Lower leg skin (tissue), 4 donors: Measurements from ENCODE around the gene ROR2. TPM values are rescaled to one million over a fixed set of nuclear protein-coding genes. Genes with fewer than 3 reads are reported as not detected.
A peak's percentile ranks its signal among the peaks of the same experiment; 100 is the strongest.

ENCODE experiments used
- DNase-seq, 2 donors: peaks; one replicate each; pipeline ENCODE4 v3.0.0-alpha.2; 2019; ENCODE audit warnings: low spot score in 2 of 2
- H3K4me3 ChIP-seq: fragments of 200-600 bp; sonication (generic); 2 replicates; pipeline ENCODE4 v1.5.1; 2017; ENCODE audit warnings: mild to moderate bottlenecking, low read depth; ENCODE audit not compliant: poor library complexity, severe bottlenecking
- POLR2A ChIP-seq, 2 donors: fragments of 450-650 bp; IDR thresholded peaks; one replicate each; pipeline ENCODE4 v1.6.1; 2016 to 2017; ENCODE audit warnings: antibody characterized with exemption in 2 of 2, mild to moderate bottlenecking in 1 of 2, moderate library complexity in 1 of 2
- WGBS, 2 donors: methylation state at CpG; one replicate each; pipeline ENCODE4 v1.1.5; 2018; 5-methylcytosine and 5-hydroxymethylcytosine counted together
- intact Hi-C: fragments of 100-400 bp; cut with DNase I; formaldehyde crosslinking; loops from one replicate; pipeline ENCODE4 v1.15.0; 2023; ENCODE audit warnings: low total_unique reads
- total RNA-seq, 4 donors: library from RNA; depleted of rRNA; stranded (reverse); fragments of >200 nt; gene quantifications; one replicate each; pipeline ENCODE4 v1.1.0, GENCODE V29; 2016
- TF ChIP-seq, protein P1 (sequence below), 3 donors: fragments of 450-650 bp; IDR thresholded peaks; one replicate each; pipeline ENCODE4 v1.5.1; 2016; ENCODE audit warnings: antibody characterized with exemption in 3 of 3, mild to moderate bottlenecking in 3 of 3, moderate library complexity in 2 of 3

ROR2 gene
- total RNA-seq, 4 donors from 2014 or later = 2.3 to 8.7 (median 5.8) TPM

DNA sequence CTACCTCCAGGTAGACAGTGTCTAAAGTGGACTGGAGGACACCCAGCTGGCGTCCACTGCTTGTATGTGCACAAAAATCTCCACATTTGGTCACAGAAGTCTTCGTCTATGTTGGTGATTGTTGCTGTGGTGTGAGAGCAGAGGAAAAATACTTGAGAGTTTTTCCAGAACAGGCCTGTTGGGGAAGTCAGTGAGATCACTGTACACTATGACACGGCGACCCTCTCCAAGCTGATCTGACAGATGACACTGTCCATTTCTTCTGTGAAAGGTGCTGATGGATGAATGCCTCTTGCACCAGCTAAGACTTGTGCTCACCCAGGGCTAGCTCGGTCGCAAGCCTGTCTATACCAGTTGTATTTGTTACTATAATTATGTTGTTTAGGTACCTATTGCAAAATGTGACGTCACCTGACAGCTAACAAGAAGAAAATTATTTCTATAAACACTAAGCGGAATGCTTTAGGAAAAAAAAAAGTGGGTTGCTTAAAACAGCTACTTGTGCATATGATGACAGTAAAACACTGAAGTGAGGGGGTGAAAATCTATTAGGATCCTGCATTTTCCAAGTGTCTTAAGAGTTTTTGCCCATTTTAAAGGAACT lies 142.3 kb downstream of the ROR2 start:
- H3K4me3 ChIP-seq = no peak overlapping the region
- 83 to 87% methylated on average over 8 of the region's 8 CpGs for WGBS, 2 donors
- peak in 1 of 2 donors; percentile 54 for DNase-seq
- intact Hi-C loops = no loop called here
- TF ChIP-seq, protein P1, sequence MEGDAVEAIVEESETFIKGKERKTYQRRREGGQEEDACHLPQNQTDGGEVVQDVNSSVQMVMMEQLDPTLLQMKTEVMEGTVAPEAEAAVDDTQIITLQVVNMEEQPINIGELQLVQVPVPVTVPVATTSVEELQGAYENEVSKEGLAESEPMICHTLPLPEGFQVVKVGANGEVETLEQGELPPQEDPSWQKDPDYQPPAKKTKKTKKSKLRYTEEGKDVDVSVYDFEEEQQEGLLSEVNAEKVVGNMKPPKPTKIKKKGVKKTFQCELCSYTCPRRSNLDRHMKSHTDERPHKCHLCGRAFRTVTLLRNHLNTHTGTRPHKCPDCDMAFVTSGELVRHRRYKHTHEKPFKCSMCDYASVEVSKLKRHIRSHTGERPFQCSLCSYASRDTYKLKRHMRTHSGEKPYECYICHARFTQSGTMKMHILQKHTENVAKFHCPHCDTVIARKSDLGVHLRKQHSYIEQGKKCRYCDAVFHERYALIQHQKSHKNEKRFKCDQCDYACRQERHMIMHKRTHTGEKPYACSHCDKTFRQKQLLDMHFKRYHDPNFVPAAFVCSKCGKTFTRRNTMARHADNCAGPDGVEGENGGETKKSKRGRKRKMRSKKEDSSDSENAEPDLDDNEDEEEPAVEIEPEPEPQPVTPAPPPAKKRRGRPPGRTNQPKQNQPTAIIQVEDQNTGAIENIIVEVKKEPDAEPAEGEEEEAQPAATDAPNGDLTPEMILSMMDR (IDR thresholded peaks at IDR 0.05) = no peak
- no peak for TF ChIP-seq POLR2A (IDR thresholded peaks at IDR 0.05)

GRCh38 chr9:91805031-91805430 lies 145.0 kb downstream of the ROR2 start:
- peak in 1 of 2 donors; percentile 63 for DNase-seq
- H3K4me3 ChIP-seq = no peak overlapping the region
- TF ChIP-seq, protein P1 (IDR thresholded peaks at IDR 0.05) = no peak
- TF ChIP-seq POLR2A (IDR thresholded peaks at IDR 0.05) = no peak
- intact Hi-C loops = no loop called here
- 70 to 73% methylated on average over 5 of the region's 5 CpGs for WGBS, 2 donors

DNA sequence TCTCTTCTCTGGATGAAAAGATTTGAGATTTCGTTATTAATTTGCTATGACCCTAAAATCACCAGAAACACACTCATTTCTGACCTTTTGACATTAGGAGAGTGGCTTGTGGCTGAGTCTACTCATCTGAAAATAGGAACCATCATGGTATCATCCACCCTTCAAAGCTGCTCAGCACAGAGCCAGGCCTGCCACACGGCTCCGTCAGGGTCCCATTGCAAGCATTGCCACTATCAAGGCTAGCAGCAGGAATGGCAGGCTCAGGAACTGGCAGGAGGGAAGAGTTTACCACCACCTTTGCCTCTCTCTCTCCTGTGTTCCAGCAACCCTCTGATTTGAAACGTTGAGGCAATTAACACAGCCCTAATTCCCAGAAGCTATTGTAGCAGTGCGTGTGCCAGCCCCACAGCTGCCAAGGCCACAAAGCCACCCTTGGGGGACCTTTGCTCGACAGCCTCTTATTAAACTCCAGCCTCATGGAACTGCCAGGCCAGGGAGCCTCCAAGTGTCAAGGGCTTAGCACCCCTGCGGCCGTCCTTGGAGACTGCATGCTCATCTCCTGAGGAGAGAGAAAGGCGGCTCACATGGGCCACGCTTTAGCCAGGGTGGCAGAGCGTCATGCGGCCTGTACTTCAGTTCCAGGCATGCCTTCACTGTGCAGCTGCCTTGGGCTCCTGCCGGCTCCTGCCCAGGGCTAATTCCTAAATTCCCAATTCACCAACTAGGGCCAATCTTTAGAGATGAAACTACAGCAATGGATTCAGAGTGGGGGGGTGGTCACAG lies 145.9 kb downstream of the ROR2 start:
- DNase-seq = peak in 1 of 2 donors; percentile 73
- no peak for TF ChIP-seq POLR2A (IDR thresholded peaks at IDR 0.05)
- TF ChIP-seq, protein P1 (IDR thresholded peaks at IDR 0.05) = no peak
- 62% methylated on average over 13 of the region's 13 CpGs for WGBS, 2 donors
- no peak overlapping the region for H3K4me3 ChIP-seq
- intact Hi-C loops = no loop called here

DNA sequence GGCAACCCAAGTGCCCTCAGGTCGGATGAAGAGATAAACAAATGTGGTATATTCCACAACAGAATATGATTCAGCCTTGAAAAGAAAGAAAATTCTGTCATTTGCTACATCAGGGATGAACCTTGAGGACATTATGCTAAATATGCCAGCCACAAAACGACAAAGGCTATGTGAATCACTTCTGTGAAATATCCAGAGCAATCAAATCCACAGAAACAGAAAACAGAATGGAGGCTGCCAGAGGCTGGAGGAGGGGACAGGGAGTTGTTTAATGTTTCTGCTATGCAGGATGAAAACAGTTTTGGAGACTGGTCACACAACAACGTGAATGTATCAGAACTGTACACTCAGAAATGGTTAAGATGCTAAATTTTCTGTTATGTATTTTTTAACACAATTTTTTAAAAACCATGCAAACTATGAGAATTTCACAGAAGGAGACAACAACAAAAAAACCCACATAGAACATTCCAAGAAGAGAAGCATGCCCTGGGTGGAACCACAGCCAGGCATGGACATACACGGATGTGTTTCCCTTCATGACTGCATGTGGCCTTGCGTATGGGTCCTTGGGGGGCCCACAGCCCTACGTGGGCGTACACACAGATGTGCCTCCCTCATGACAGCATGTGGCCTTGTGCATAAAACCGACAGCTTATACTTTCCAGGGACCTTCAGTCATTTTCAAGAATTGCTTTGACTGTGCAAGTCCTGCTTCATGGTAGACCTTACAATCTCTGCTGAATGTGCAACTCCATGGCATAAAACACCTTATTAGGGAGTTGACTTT lies 146.7 kb downstream of the ROR2 start:
- 50 to 59% methylated on average over 8 of the region's 8 CpGs for WGBS, 2 donors
- H3K4me3 ChIP-seq = no peak overlapping the region
- DNase-seq = peak in 1 of 2 donors; percentile 53
- intact Hi-C loops = no loop called here
- TF ChIP-seq, protein P1 (IDR thresholded peaks at IDR 0.05) = no peak
- TF ChIP-seq POLR2A (IDR thresholded peaks at IDR 0.05) = no peak

DNA sequence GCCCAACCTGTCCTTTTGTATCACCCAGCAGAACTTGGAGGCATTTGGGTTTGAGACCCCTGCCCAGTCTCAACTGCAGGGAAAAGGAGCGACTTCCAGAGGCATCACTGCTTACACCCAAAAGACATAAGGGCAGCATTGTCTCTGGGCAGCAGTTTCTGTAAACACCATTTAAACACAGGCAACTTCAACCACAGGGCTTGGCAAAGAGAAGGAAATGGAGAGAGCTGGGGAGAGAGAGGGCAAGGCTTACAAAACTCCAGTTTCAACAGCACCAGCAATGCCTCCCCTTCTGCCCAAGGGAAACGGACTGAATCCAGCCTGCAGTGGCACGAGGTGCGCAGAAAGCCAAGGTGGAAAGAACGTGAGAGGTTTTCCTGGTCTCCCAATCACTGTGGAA lies 147.6 kb downstream of the ROR2 start:
- intact Hi-C loops = no loop called here
- DNase-seq = peak in 1 of 2 donors; percentile 50
- TF ChIP-seq, protein P1 (IDR thresholded peaks at IDR 0.05) = no peak
- TF ChIP-seq POLR2A (IDR thresholded peaks at IDR 0.05) = no peak
- 77 to 82% methylated on average over 5 of the region's 5 CpGs for WGBS, 2 donors
- H3K4me3 ChIP-seq = no peak overlapping the region
